GM21529 (cell line): ENCODE measurements around the gene ITGB2.

ENCODE experiments used
- ATAC-seq: cut with Tn5 transposase; IDR thresholded peaks from one replicate; pipeline ENCODE4 v1.9.1; 2021; ENCODE audit not compliant: unreplicated experiment

ITGB2 gene

DNA sequence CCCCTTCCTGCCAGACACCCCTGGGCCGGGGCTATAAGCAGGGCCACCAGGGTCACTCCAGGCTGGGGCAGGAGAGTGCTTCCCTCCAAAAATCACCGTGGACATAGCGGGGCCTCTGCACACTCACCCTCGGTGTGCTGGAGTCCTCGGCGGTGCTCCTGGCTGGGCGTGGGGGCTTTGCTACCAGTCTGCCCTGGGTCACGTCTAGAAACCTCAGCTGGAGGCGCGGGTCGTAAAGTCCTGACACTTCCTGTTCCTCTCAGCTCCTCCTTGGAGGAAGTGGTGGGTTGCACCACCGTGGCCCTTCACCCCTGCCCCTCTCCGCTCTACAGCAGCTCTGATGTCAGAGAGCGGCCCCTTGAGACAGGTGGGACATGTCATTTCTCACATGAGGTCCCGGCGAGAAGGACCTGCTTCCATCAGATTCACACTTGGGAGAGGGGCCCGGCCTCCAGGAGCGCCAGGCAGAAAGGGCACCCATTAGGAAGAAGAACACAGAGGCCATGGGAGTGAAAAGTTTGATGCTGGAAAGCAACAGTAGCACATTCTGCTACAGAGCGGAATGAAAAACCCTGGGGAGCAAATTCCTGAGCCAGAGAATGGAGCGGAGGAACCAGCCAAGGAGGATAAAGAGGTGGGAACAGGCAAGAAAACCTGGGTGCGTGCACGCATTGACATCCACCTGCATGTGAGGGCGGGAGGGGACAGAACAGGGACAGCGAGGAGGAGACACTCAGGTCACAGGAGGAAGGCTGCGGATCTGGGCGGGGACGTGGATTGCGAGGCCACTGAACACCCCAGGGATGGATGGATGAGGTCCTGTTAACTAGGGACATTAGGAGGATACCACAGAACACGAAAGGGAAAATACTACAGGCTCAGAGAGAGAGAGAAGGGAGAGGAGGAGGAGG, at the start of gene ITGB2:
Gene ITGB2, minus strand, starts transcription at position 206 of the 911 bp plus-strand sequence. CDS start 10,117 bp downstream, outside the sequence.
- peak; percentile 75 for ATAC-seq

DNA sequence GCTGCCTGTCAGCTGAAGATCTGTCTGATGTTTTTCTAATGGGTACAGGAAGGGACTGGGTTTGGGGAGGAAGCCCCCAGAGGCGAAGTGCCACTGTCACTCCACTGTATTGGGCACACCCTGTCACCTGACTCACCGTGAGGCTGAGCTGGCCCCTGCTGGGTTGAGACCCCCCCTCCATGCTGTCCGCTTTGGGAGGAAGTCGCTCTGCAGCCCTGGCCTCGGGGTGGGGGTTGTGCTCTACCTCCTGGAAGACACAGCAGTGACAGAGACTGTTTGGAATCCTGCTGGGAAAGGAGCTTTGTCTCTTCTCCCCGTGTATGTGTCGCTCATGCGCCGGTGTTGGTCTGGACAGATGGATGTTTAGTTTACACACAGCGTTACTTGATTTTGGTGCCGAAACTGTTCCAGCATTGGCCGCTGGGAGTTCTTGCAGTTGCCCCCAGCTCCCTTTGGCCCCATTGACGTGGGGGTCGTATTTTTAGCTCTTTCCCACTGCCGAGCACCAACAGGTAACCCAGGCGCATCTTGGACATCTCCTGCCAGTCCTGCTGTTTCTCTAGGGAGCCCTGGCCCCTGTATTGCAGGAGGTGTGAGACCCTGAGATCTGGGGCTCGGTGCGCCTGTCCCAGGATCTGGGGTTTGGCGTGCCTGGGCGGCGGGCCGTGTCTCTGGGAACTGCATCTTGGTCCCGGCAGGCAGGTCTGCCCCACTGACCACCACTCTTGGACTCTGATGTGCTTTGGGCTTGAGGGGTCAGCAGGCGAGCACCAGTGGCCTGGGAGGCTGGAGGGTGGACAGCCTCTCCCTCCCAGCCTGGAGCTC, 49.4 kb upstream of the ITGB2 start:
- ATAC-seq = no peak

DNA sequence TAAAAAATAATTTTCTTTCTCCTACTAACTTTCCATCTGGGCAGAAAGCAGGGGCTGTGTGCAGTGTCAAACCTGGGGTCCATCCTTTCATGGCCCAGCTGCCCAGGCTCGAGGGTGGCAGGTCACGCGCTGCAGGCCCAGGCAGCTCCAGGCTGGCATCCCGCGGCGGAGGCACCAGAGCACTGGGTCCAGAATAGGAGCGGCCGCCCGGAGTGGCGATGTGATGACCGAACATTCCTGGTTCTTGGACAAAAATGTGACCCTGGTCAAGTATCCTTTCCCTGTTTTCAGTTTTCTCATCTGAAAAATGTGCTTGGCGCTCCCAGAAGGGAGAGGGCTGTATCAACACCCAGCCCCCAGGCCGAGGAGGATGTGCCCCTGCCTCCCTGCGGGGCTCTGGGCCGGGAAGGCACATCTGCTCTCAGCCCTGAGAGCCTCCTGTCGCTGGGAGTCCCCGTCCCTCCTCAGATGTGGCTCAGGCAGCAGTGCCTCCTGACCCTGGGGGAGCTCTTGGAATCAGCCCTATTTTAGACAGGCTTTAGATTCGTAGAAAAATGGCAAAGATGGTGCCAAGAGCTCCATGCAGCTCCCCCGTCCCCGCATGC, 48.5 kb upstream of the ITGB2 start:
- no peak for ATAC-seq

DNA sequence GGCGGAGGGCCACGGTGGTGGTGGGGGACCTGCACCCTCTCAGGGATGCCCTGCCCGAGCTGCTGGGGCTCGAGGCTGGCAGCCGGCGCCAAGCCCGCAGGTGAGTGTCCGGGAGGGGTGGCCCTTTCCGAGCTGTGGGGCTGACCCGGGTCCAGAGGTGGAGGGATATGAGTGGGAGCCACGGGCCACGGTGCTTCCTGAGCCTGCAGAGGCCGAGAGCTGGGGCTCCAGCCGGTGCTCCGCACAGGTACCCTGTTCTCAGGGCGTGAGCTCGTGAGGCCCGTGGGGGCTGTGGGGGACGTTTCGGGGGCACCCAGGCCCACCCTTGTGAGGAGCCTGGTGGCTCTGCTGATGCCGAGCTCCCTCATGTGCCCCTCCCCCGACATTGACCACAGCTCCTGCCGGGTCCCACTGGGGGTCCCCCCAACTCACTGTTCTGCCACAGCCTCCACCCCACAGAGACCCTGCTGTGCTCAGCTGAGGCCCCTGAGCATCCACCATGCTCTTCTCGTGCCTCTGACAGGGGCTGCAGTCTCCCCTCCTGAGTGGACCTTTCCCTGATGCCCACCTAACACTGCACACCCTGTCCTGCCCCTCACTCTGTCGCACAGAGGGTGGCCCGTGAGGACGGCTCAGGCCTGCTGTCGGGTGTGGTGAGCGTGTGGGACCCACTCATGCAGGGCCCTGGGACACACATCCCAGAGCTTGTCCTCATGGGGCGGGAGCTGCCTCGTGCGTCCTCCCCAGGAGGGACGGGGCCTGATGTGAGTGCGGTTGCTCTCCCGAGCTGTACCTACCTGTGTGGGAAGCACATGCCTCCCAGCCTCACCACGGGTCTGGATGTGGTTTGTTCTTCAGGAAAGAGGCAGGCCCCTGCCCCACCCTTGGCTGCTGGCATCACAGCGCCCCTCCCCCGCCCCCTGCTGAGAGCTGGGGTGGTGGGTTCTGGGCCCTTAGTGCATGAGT, 46.7 kb upstream of the ITGB2 start:
- ATAC-seq = no peak

DNA sequence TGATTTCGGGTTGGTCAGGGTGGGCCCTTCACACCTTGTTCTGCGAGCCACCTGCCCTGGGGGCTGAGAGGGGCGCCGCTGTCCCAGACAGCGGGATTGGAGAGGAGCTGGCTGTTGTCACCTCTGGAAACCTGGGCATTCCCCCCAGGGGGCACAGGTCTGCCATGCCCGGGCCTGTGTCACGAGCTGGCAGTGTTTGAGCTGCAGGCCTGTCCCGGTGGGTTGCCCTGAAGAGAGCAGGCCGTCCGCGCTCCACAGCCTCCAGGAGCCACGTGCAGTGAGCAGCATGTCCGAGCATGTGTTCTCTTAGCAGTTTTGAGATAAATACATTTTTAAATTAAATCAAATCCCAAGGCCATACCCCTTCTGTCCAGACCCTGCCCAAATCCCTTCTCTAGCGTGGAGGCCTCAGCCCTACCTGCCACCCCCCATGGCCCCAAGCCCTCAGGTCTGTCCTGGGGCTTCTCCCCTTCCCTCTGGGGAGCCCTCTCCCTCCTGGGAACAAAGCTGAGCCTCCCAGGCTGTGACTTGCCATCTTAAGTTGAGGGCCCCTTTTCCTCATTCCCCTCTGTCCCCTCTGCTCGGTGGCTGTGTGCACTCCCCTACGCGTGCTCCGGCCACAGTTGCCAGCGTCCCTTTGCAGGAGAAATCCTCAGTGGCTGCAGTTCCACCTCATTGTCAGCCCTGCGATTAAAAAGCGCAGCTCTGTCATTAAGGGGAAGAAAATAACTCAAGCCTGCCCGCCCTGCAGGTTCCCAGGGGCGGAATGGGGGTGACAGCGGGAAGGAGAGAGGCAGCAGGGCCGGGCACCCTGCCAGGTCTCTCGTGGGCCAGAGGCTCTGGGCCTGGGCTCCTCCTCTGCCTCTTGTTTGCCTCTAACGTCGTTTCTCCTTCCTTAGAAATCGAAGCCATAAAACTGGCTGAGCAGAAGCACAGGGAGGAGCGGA, 45.7 kb upstream of the ITGB2 start:
- no peak for ATAC-seq

DNA sequence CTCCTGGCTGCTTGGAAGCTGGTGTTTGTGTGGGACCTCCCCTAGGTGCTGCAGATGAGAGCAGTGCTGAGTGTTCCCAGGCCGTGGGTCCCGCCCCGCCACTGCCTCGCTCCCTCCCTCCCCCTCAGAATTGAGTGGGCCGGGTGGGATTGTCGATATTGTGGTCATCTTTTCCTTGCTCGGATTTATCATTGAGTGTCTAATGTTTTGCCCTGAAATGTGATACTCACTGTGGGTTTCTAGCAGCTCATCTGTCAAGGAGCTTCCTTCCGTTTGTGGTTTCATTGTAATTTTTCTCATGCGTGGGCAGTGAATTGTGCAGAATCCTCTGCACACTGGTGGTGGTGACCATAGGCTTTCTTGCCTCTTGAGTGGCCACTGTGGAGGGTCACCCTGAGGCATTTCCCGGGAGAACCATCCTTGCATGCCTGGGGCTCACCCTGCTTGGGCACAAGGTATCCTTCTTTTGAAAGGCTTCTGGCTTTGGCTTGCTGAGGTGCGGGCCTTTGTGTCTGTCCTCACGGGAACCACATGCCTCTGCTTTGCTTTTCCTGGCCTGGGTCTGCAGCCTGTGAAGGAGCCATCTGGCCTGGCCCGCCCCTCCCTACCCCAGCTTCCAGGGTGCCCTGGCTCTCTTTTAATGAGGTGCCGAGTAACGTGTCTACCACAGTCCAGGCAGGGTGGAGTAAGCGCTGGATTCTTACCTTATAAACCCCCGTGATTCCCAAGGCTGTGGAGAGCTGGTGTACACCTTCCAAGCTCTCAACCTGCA, 44.7 kb upstream of the ITGB2 start:
- ATAC-seq = no peak

DNA sequence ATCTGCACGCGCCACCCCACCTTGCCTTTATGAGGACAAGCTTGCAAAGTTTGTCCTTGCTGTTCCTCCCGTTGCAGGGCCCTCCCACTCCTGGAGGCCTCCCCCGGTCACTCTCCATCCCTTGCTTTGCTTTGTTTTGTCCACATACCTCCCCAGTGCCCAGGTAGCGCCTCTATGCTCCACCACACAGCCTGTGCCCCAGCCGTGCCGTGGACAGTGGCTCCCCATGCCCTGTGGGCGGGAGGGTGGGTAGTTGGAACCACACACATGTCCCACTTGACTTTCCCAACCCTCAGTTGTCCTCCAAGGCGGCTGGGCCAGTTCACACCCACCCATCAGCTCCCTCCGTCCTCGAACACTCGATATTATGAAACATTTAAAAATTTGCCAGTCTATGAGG, 43.7 kb upstream of the ITGB2 start:
- ATAC-seq = no peak

DNA sequence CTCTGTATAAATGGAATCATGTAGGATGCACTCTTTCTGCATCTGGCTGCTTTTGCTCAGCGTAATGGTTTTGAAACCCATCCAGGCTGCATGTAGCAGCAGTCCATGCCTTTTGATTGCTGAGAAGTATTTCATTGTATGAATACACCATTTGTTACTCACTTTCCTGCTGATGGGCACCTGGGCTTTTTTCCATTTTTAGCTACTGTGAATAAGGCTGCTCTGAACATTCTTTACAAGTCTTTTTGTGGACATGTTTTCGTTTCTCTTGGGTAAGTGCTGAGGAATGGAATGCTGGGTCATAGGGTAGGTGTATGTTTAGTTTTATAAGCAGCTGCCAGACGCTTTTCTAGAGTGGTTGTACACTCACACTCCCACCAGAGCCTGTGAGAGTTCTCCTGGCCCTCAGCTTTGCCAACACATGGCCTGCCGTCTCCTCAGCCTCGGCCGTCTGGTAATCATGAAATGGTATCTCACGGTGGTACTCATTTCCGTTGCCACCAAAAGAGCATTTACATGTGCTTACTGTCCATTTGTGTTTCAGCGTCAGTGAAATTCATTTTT, 41.8 kb upstream of the ITGB2 start:
- no peak for ATAC-seq

DNA sequence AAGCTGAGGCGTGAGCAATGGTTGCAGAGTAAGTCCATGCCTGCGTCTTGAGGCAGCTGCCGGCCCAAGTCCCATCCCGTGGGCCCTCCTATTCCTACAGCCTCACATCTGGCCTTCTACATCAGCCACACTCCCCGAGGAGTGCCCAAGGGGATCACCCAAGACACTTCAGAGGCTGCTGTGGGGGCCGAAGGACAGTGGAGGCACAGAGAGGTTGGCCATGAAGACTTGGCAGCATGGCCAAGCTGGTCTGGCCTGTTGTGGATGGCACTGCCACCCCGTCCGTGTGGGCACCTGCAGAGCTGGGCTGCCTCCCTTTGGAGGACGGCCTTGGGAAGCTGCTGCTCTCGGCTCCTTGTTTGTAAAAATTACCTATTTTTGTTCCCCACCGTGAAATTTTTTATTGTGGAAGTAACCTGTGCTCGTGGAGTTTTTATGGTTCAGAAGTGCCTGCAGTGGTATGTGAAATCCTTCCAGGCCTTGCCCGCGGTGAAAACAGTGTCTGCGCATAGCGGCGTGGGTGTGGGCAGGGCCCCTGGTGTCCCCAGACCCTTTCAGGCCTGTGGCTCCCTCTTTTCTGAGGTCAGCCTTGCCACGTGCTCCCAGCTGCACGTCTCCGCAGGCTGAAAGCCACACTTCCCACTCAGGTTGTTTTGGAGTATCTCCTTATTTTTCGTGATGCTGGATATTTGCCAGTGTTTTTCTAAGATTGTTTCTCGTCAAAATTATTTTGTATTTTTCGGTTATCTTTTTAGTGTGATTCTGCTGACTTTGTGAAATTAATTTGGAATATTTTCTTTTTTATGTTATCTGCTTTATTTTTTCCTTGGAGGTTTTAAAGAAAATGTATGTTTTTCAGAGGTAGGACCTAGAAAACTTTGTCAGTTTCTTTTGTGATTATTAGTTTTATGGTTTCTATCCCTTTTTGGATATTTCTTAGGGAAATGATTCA, 39.7 kb upstream of the ITGB2 start:
- no peak for ATAC-seq

DNA sequence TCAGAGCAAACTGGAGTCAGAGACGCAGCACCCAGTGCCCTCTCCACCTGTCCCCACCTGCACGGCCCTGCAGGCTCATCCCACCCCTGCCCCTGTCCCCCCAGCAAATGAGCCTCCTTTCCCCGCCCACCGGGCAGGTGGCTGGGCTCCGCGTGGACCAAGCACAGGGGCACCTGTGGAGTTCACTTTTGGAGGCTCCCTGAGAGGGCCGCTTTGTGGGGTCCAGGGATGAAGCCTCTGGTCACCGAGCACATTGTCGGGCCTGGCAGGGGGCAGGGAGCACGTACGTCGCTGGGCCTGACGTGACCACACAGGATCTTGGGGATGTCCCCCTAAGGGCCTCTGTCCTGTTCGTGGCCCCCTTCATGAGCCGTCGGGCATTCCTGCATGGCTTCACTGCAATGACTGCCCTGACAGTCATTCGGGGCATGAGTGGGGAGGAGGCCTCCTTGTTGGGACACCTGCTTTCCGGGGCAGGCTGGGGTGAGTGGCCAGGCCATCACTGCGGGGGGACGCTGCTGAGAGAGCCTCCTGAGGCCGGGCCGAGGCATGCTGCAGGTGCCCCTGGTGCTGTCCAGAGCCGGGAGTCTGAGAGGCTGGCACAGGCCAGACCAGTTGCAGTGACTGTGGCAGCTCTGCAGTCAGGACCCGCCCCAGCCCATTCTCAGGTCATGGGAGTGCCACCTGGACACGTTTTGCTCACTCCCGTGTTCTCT, 38.8 kb upstream of the ITGB2 start:
- no peak for ATAC-seq

DNA sequence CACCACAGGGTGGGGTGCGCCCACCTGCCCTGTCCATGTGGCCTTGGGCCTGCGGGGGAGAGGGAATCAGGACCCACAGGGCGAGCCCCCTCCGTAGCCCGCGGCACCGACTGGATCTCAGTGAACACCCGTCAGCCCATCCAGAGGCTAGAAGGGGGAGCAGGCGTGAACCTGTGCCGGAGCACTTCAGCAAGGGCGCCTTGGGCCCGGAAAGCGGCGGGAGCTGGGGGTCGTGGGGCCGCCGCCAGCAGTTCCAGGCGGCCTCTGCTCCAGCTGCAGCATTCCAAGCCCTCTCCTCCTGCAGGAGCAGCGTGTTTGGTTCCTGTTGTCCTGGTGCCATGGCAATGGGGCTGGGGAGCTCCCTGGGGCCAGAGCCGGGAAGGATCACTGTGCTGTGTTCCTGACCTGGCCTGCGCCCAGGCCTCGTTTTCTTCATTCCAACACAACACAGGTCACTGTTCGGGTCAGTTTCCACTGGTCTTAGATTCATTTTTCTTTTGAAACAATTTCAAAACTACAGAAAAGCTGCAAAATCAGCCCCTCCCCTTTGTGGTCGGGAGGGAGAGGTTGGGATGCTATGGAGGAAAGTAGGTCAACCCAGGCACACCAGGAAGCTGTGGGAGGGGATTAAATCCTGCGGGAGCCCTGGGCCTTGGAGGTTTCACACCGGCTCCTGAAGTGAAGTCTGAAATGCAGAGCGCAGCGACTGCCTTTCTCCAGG, 37.9 kb upstream of the ITGB2 start:
- no peak for ATAC-seq

DNA sequence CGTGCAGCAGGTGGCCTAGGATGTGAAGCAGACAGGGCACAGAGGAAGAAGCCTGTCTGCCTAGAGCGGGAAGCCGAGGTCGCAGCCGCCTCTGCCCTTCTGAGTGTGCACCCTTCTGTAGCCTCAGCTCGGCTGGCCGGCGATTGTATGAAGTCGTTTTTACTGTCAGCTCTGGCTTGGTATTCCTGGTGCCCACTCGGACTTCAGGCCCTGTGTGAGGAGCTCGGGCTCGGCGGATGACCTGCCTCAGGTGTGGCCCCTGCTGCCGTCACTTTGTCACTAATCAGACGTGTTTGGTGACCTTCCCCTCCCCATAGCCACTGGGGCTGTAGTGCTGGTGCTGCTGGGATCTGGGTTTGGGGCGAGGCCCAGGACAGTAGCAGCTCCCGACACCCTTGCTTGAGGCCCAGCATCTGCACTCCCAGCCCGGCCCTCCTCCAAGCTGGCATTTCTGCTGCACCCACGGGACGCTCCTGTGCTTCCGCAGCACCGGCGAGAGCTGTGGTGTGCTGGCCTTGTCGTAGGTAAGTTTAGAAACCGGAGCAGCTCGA, 37.3 kb upstream of the ITGB2 start:
- ATAC-seq = no peak

DNA sequence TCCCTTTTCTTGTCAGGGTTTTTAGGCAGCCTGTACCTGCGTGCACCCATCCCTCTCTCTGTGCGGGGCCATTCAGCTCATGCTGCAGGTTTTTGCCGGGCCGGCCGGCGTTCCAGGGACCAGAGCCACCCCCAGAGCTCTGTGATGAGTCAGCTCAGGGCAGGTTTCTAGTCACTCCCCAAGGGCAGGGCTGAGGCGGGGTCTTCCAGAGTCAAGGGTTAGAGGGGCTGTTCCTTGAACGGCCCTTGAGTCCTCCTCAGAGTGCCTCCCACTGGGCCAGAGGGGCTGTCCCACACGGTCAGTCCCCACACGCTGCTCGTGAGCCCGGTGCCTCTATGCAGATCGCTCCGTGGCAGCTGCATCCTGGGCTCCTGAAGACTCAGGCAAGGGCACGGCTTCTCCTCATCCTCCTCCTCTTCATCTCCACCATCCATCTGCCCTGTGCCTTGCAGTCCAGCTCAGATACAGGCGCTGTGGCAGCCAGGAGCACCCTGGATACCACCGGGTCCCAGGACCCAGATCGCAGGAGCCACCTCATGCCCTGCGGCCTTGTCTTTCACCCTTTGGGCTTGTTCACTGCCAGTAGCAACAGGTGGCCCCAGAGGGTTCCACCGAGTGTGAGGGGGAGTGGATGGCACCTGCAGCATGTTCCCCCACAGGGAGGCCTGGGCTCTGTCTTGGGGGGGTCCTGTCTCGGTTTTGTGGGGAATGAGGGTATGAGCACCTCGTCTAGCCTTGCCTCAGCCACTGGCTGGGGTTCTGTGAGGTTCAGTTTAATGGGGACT, 36.5 kb upstream of the ITGB2 start:
- ATAC-seq = no peak

DNA sequence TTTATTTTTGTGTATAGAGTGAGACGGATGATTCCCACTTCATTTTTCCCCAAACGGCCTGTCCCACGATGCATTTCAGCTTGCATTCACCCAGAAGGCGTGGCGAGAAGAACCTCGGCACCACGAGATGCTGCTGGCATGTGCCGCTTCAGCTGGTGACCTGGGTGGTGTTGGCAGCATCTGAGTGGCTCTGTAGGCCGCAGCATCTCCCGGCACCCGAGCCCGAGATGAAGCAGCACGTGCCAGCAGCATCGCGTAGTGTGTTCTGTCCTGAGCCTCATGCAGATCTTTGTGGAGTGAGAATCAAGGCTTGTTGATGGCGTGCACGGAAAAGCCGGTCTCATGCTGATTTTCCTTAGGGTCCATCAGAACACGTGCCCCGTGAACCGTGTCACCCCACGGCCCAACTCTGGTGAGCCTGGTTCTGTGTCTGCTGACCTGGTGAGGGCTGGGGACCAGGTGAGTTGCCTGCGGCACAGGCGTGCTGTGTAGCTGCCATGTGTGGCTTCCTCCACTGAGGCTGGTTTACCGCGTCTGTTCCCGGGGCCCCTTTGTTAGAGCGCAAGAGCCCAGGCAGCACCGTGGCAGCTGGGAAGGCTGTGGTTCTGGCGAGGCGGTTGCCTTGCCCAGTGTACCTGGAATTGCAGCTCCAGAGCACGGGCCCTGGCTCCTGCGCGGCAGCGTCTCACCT, 35.8 kb upstream of the ITGB2 start:
- ATAC-seq = no peak
